T-helper 22 cell (primary cell): Measurements from ENCODE around the gene BSCL2.
"Not testable (repeated sequence)": the region's sequence is repeated elsewhere in the genome, so short reads cannot be mapped to it uniquely, and the experiment has no call there.

ENCODE experiments used
- DNase-seq: peaks from one replicate; pipeline ENCODE4 v3.0.0-alpha.2; 2020; ENCODE audit warnings: low read depth

The BSCL2 gene

DNA sequence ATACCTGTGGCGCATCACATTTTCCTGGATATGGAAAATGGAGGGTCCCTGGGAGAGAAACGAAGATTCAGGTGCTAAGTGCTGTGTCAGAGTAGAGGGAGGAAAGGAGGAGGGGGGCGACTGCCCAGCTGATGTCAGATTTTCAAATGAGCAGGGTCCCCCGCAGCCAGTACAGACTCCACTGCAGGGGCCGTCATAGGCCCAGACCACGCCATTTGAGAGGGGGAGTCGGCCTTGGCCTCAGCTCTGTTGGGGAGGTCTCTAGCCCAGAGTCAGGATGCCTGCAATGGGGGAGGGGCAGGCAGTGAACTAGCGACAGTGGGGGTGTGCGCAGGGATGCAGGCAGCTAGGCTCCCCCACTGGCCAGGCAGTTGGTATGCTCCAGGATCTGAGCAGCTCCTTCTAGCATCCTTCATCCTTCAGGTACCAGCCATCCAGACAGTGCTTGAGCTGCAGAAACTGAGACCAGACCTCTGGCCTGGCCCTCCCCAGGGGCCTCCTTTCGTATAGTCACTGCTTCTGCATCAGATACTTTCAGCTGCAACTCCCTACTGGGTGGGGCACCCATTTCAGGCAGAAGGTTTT is at the start of gene BSCL2, which contains the start of gene GNG3:
TSS of gene BSCL2 (minus strand) at position 148 of the 585 bp plus-strand sequence. CDS start 229 bp downstream, outside the sequence.
TSS of gene GNG3 (plus strand) at position 400 of the 585 bp plus-strand sequence. CDS start 620 bp downstream, outside the sequence.
- DNase-seq, result no peak

DNA sequence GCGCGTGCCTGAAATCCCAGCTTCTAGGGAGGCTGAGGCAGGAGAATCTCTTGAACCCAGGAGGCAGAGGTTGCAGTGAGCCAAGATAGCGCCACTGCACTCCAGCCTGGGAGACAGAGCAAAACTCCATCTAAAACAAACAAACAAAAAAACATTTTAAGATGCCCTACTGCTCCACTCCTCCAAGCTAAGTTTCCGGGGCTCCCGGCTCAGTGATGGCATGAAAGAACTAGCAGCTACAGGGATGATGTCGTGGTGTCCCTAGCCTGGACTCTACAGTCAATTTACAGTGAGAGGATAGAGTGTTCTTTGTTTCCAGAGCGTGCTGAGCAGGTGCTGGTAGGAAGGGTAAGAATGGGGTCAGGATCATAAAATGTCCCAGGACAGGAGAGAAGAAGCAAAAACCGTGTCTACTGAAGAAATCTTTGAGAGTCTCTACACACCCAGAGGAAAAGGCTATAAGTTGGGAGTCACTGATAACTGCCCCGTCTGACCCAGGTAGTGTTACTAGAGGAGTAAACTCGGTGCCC is 47.9 kb upstream of the BSCL2 start:
- DNase-seq, result no peak

GRCh38 chr11:62753736-62754603 is 46.7 kb upstream of the BSCL2 start, which contains the start of gene ZBTB3:
TSS of gene ZBTB3 (minus strand) at chr11:62754160. CDS start at chr11:62753664, 496 bp downstream.
- peak; percentile 97 for DNase-seq

DNA sequence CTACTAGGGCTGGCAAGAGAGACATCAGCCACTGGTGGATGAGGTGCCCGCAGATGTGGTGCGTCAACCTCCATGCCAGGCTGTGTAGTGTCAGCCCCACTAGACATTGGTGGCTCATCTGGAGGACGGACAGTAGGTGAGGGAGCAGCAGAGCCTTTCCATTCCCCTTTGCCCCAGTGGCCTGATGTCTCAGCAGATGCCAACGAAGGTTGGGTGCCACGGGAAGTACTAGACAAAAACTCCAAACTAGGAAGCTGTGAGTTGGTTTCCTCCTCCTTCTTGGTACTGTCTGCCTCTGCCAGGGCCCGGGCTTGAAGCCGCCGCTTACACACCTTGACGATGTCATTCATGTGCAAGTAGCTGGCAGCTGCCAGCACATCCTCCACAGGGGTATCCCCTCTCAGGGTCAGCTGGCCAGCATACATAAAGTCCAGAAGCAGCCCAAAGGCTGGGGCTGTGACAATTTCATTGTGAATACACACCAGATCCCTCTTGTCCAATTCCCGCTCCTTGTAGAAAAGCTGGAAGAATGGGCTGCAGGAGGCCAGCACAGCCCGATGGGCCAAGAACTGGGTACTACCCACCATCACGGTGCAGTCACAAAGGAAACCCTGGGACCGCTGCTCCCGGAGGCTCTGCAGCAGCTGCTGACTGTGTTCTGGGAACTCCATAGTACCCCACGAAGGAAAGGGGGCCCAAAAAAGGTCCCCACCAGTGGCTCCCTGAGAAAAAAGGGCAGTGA is 45.9 kb upstream of the BSCL2 start:
- DNase-seq, result no peak

- DNase-seq, result no peak
Observed at GRCh38 chr11:62752177-62752785, 45.1 kb upstream of the BSCL2 start.

DNA sequence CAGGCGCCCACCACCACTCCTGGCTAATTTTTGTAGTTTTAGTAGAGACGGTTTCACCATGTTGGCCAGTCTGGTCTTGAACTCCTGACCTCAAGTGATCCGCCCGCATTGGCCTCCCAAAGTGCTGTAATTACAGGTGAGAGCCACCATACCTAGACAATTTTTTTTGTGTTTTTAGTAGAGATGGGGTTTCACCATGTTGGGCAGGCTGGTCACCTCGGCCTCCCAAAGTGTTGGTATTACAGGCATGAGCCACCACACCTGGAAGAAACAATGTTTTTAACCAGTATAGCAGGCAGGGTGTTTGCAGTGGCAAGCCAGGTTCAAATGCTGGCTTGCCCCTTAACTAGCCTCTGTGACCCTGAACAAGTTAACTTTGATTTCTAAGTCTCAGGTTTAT is 42.7 kb upstream of the BSCL2 start:
- DNase-seq, result not testable (repeated sequence)

GRCh38 chr11:62747475-62748160 is 40.4 kb upstream of the BSCL2 start:
- no peak for DNase-seq

DNA sequence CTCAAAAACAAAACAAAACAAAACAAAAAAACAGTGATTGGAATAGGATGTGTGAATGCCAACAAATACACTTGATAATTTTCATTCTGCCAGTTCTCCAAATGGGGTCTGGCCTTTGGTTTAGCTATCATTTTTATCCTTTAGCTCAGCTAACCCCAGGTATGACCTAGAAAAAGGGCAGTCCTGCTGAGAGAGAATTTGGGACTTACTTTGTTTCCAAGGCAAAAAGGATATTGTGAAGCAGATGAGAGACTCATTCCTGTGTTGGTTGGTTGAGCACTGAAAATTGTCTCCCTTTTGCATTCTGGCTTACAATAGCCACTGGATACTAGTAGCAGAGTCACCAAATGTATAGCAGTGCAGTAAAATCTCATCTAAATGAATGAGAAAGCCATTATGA is 30.0 kb upstream of the BSCL2 start:
- no peak for DNase-seq

DNA sequence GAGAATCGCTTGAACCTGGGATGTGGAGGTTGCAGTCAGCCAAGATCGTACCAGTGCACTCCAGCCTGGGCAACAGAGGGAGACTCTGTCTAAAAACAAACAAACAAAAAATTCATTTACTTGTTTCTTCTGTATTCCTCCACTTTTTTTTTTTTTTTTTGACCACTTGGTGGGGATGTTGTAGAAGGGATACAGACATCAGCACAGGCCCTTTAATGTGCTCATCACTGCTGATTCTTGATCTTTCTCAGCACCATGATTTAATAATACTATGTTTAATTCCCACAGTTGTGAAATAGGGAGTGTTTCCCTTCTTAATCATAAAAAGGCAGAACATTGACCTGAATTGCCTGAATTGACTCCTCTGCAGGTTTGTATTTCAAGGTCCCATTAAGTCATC is 25.6 kb upstream of the BSCL2 start:
- no peak for DNase-seq

- not testable (repeated sequence) for DNase-seq
Observed at GRCh38 chr11:62730076-62730475, 22.9 kb upstream of the BSCL2 start.

GRCh38 chr11:62728171-62728988 is 21.2 kb upstream of the BSCL2 start, which contains the start of gene TTC9C:
TSS of gene TTC9C (plus strand) at chr11:62728486. CDS start at chr11:62728849, 363 bp downstream.
- peak; percentile 76 for DNase-seq

DNA sequence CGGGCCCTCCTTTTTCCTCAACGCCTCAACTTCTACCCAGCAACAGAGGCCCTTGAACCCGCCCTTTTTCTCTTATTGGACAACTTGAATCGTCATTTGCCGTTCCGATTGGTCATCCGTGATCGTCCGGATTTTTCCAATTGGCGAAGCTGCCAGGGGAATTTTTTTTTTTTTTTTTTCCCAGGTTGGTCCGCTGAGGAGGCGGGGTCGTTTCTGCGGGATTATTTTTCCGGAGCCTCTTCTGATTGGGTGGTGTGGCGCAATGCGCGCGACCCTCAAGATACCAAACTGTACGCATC is 20.6 kb upstream of the BSCL2 start:
- DNase-seq, result peak; percentile 82

- DNase-seq, result peak; percentile 99
Observed at GRCh38 chr11:62727165-62727871, 20.1 kb upstream of the BSCL2 start, which contains the start of gene HNRNPUL2. TSS of gene HNRNPUL2 (minus strand) at chr11:62727457. CDS start at chr11:62727156, 301 bp downstream.

GRCh38 chr11:62726915-62727164 is 19.6 kb upstream of the BSCL2 start:
- DNase-seq, result no peak

DNA sequence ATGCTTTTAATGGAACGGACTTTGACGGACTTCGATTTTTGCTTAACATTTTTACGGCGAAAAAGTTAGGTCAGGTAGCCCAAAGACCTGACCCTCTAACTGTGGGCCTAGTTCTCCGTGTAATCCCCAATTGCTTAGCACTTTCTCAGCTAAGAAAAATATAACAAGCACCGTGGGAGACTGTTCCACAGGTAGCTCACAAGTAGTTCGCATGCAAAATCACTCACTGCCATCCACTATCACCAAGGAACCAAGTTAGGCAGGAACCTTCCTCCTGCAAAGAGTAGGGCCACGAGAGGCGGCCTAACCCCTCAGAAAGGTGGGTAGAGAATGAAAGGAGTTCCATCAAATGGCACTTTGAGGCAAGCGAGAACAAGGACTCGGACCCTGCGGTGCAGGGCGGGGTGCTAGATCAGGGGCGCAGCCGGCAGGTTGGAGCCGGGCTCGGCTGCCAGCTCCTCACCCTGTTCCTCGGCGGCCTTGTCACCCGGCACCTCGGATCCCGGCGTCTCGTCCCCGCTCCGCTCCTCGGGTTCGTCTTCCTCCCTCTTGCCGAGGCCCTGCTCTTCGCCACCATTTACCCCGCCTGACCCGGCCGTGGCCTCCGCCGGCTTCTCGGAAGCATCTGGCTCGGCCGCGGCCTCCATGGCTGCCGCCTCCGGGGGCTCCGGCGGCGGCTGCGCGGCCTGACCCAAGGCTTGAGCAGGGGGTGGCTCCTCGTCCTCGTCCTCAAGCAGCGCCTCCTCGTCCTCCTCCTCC is 19.1 kb upstream of the BSCL2 start:
- DNase-seq, result peak; percentile 4

- DNase-seq, result no peak
Observed at GRCh38 chr11:62725646-62726045, 18.4 kb upstream of the BSCL2 start.

DNA sequence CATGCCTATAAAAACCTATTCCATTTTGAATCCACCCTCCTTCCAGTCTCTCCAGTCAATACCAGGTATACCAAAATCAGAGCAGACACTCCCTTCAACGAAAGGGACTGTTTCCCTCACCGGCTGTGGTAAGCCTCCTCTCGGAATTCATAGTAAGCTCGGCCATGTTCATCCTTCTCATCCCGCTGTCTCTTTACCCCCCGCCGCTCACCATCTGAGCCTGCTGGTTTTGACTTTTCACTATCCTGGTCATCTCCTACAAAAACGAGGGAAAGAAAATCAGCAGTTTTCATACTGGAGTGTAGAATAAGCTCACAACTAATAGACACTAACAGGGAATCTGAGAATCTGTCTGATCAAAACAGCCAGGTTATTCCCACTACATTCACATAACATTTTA is 16.9 kb upstream of the BSCL2 start:
- DNase-seq, result no peak

DNA sequence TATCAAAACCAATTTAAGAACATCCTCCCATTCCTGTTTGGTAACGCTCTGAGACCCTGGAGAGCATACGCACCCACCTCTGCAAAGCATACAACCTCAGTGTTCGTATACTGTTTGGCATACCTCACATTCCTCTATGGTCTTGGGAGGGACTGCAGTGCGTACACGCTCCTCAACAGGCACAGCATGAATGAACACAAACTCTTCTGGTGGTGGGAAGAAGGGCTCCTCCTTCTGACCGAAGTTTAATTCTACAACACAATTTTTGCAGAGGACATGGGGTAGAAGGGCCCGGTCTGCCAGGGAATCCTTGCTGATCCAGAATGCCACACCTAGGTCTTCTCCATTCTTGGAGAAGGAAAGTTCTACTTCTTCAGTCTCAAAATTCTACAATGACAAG is 14.8 kb upstream of the BSCL2 start:
- DNase-seq, result no peak

GRCh38 chr11:62719302-62719978 is 12.2 kb upstream of the BSCL2 start:
- no peak for DNase-seq
